Kidney (tissue), 14 donors: ENCODE measurements around the gene COQ6. TPM values are rescaled to one million over a fixed set of nuclear protein-coding genes. Genes with fewer than 3 reads are reported as not detected.
A peak's percentile ranks its signal among the peaks of the same experiment; 100 is the strongest.

Experiments used
- DNase-seq, 5 donors: peaks; one replicate each; pipeline ENCODE4 v3.0.0-alpha.2; 2013 to 2020
- FAIRE-seq: peaks from 2 replicates; lab custom pipeline; 2012; peaks lifted over from hg19 to GRCh38; lab: Jason Lieb, UNC
- H3K27ac ChIP-seq, 2 donors: one replicate each; pipeline ENCODE4 v1.7.0; 2013; ENCODE audit warnings: low read depth in 2 of 2, low read length in 2 of 2, inconsistent platforms in 1 of 2
- H3K27me3 ChIP-seq: one replicate; pipeline ENCODE4 v1.7.1; 2013; ENCODE audit warnings: low read length, inconsistent platforms; ENCODE audit not compliant: control insufficient read depth, insufficient read depth
- H3K36me3 ChIP-seq, 3 donors: one replicate each; pipeline versions ENCODE4 v1.7.0 to v1.7.1; 2013; ENCODE audit warnings: low read length in 3 of 3, control low read depth in 1 of 3, inconsistent platforms in 1 of 3; ENCODE audit not compliant: insufficient read depth in 3 of 3, control insufficient read depth in 2 of 3
- H3K4me1 ChIP-seq, 3 donors: one replicate each; pipeline versions ENCODE4 v1.7.0 to v1.7.1; 2013; ENCODE audit warnings: low read length in 3 of 3, inconsistent platforms in 1 of 3, low read depth in 1 of 3; ENCODE audit not compliant: control insufficient read depth in 2 of 3, insufficient read depth in 2 of 3
- H3K4me3 ChIP-seq, 3 donors: one replicate each; pipeline versions ENCODE4 v1.7.0 to v1.8.1; 2013; ENCODE audit warnings: low read length in 3 of 3, control low read depth in 1 of 3, inconsistent platforms in 1 of 3
- H3K9ac ChIP-seq, 3 donors: one replicate each; pipeline versions ENCODE4 v1.7.0 to v1.7.1; 2013; ENCODE audit warnings: low read length in 3 of 3, control low read depth in 1 of 3, inconsistent platforms in 1 of 3
- H3K9me3 ChIP-seq, 3 donors: one replicate each; pipeline versions ENCODE4 v1.7.0 to v1.7.1; 2013; ENCODE audit warnings: low read length in 3 of 3, control low read depth in 1 of 3, inconsistent platforms in 1 of 3; ENCODE audit not compliant: control insufficient read depth in 2 of 3, insufficient read depth in 1 of 3
- CTCF ChIP-seq: IDR thresholded peaks from 3 replicates; pipeline ENCODE4 v1.5.1; 2012; ENCODE audit warnings: mild to moderate bottlenecking, moderate library complexity, borderline replicate concordance; ENCODE audit not compliant: insufficient read depth; ENCODE audit errors: extremely low read depth
- intact Hi-C: fragments of 100-400 bp; cut with DNase I; formaldehyde crosslinking; loops from one replicate; pipeline ENCODE4 v1.11.1; 2022
- polyA plus RNA-seq: library from polyadenylated mRNA; stranded (reverse); fragments of 350-450 nt; fragmentation: Illumina TruSeq; extraction: RNeasy Lipid Tissue Mini Kit (QIAGEN cat#74804); gene quantifications from one replicate; pipeline ENCODE4 v1.2.3, GENCODE V29; 2014; ENCODE audit warnings: low read depth, low replicate concordance; ENCODE audit not compliant: insufficient read depth
- total RNA-seq: library from RNA; stranded (reverse); fragmentation: NEBNext Ultra II Directional; extraction: Animal tissue kit (Norgen Biotek cat#: 25700); gene quantifications from one replicate; pipeline ENCODE4 v1.2.1, GENCODE V29; 2021
- donor health status: control.
- donor health status: control.
- donor health status: control.
- donor health status: control.
- donor health status: control.
- donor health status: DM: yes; HTN: yes; CAD: no.
- donor health status: Normal renal cell carcinoma (clear cell type).

Gene COQ6
- total and polyA plus RNA-seq, 2 donors from 2014 or later: 24.6 to 40.8 TPM

- DNase-seq: no peak
- Histone ChIP-seq H3K4me1 (no peaks in the 10 kb centered on the region), H3K27ac (no peak overlapping the region), H3K4me3 (no peak overlapping the region), H3K9ac (no peak overlapping the region), H3K36me3 (peaks cover 0 to 28% (median 13%) of the 10 kb centered on the region in 3 donors), H3K9me3 (no peaks in the 10 kb centered on the region), H3K27me3 (no peaks in the 10 kb centered on the region)
- intact Hi-C loops: no loop called here
- no peak for FAIRE-seq
- no peak for TF ChIP-seq CTCF
Measured at GRCh38 chr14:73943083-73943482, 7.0 kb upstream of the COQ6 start.

- Histone ChIP-seq H3K27ac (no peak overlapping the region), H3K36me3 (peaks cover 0 to 28% (median 10%) of the 10 kb centered on the region in 3 donors), H3K9me3 (no peaks in the 10 kb centered on the region), H3K4me3 (no peak overlapping the region), H3K27me3 (no peaks in the 10 kb centered on the region), H3K9ac (no peak overlapping the region), H3K4me1 (no peaks in the 10 kb centered on the region)
- DNase-seq (peak in 1 of 5 donors; percentile 61), FAIRE-seq (no peak)
- no peak for TF ChIP-seq CTCF
- intact Hi-C loops: no loop called here
Measured at GRCh38 chr14:73944432-73945158, 5.5 kb upstream of the COQ6 start.

- no peak for TF ChIP-seq CTCF
- H3K9me3 ChIP-seq: no peaks in the 10 kb centered on the region
- H3K9ac ChIP-seq: no peak overlapping the region
- peaks cover 0 to 26% (median 7%) of the 10 kb centered on the region in 3 donors for H3K36me3 ChIP-seq
- H3K4me3 ChIP-seq: no peak overlapping the region
- intact Hi-C loops: no loop called here
- DNase-seq (no peak), FAIRE-seq (no peak)
- H3K27me3 ChIP-seq: no peaks in the 10 kb centered on the region
- no peaks in the 10 kb centered on the region for H3K4me1 ChIP-seq
- H3K27ac ChIP-seq: no peak overlapping the region
Measured at GRCh38 chr14:73945159-73945670, 4.9 kb upstream of the COQ6 start.
